OCI-LY3 (cell line): ENCODE measurements around the gene SMIM30.
A peak's percentile ranks its signal among the peaks of the same experiment; 100 is the strongest.

Source experiments
- H2AFZ ChIP-seq: fragments of 200-600, 300-600 bp; shearing (Covaris generic); 2 replicates; pipeline ENCODE4 v1.6.0; 2014; ENCODE audit warnings: antibody characterized with exemption, low read depth, low read length
- H3K27ac ChIP-seq: fragments of 200-600, 300-600 bp; sonication (generic); 2 replicates; pipeline ENCODE4 v1.5.1; 2014; ENCODE audit warnings: mild to moderate bottlenecking, low read length, moderate library complexity, mixed read lengths
- H3K27me3 ChIP-seq: fragments of 200-600, 300-600 bp; sonication (generic); 2 replicates; pipeline ENCODE4 v1.6.1; 2014; ENCODE audit warnings: low read depth, low read length, mixed read lengths
- H3K36me3 ChIP-seq: fragments of 200-600, 300-600 bp; sonication (generic); replicated peaks from 2 replicates; pipeline ENCODE3; 2014; ENCODE audit warnings: low read depth, low read length, mixed read lengths
- H3K4me1 ChIP-seq: fragments of 300-600, 200-600 bp; sonication (generic); 2 replicates; pipeline ENCODE4 v1.6.1; 2014; ENCODE audit warnings: low read length, mixed read lengths
- H3K4me2 ChIP-seq: fragments of 200-600, 300-600 bp; sonication (generic); 2 replicates; pipeline ENCODE4 v1.6.1; 2014; ENCODE audit warnings: low read length, mixed read lengths
- H3K4me3 ChIP-seq: fragments of 300-600, 200-600 bp; sonication (generic); 2 replicates; pipeline ENCODE4 v1.5.1; 2014; ENCODE audit warnings: antibody characterized with exemption, mild to moderate bottlenecking, low read length, moderate library complexity
- H3K79me2 ChIP-seq: fragments of 300-600, 200-600 bp; shearing (Covaris generic); 2 replicates; pipeline ENCODE4 v1.6.1; 2014; ENCODE audit warnings: mild to moderate bottlenecking, low read length, mixed read lengths
- H3K9ac ChIP-seq: fragments of 300-600, 200-600 bp; shearing (Covaris generic); 2 replicates; pipeline ENCODE4 v1.6.0; 2014; ENCODE audit warnings: mild to moderate bottlenecking, low read length, moderate library complexity
- H3K9me3 ChIP-seq: fragments of 200-600, 300-600 bp; shearing (Covaris generic); 2 replicates; pipeline ENCODE4 v1.6.1; 2014; ENCODE audit warnings: low read length, mixed read lengths; ENCODE audit not compliant: insufficient read depth
- H4K20me1 ChIP-seq: fragments of 200-600, 300-600 bp; sonication (generic); 2 replicates; pipeline ENCODE4 v1.6.1; 2016; ENCODE audit warnings: low read length, mixed read lengths; ENCODE audit not compliant: insufficient read depth
- CTCF ChIP-seq: fragments of 200-600, 300-600 bp; sonication (generic); IDR thresholded peaks from 2 replicates; pipeline ENCODE4 v1.5.1; 2014; ENCODE audit warnings: antibody characterized with exemption, low read length, low read depth
- EZH2phosphoT487 ChIP-seq: fragments of 200-600 bp; shearing (Covaris generic); IDR thresholded peaks from 2 replicates; pipeline ENCODE4 v1.6.1; 2018; ENCODE audit warnings: antibody characterized with exemption, mixed run types, low read depth

SMIM30 gene

GRCh38 chr7:113086431-113086888 is 31.9 kb downstream of the SMIM30 start, which contains the start of gene GPR85:
TSS of gene GPR85 (minus strand) at chr7:113086827. CDS start at chr7:113084721, 2,106 bp downstream.
- Histone ChIP-seq H3K4me3 (peak within 1 kb of the TSS; percentile 91), H3K9ac (peak within 1 kb of the TSS; percentile 77), H3K27ac (no peak within 1 kb of the TSS), H3K4me2 (peak within 1 kb of the TSS; percentile 90), H3K27me3 (no peaks in the 10 kb centered on the region), H3K4me1 (peaks cover 11% of the 10 kb centered on the region), H3K9me3 (no peaks in the 10 kb centered on the region), H2AFZ (peak within 1 kb of the TSS; percentile 96), H3K36me3 (no peaks in the 10 kb centered on the region), H3K79me2 (no peaks in the 10 kb centered on the region), H4K20me1 (no peaks in the 10 kb centered on the region)
- TF ChIP-seq CTCF (no peak), EZH2phosphoT487 (no peak)

GRCh38 chr7:113085781-113086390 is 32.5 kb downstream of the SMIM30 start:
- Histone ChIP-seq H3K4me1 (peaks cover 11% of the 10 kb centered on the region), H3K27me3 (no peaks in the 10 kb centered on the region), H3K36me3 (no peaks in the 10 kb centered on the region), H3K27ac (no peak overlapping the region), H3K9me3 (no peaks in the 10 kb centered on the region), H3K4me2 (peak overlapping the region; percentile 66), H3K79me2 (no peaks in the 10 kb centered on the region), H3K4me3 (peak overlapping the region; percentile 91), H3K9ac (peak overlapping the region; percentile 77; the same call in 1 of the 2 replicates), H2AFZ (peak overlapping the region; percentile 36; the same call in 1 of the 2 replicates), H4K20me1 (no peaks in the 10 kb centered on the region)
- TF ChIP-seq EZH2phosphoT487 (no peak), CTCF (no peak)

- Histone ChIP-seq H3K27me3 (no peaks in the 10 kb centered on the region), H2AFZ (no peak overlapping the region), H3K4me1 (peaks cover 11% of the 10 kb centered on the region), H3K4me3 (no peak overlapping the region), H3K9ac (no peak overlapping the region), H3K36me3 (no peaks in the 10 kb centered on the region), H3K79me2 (no peaks in the 10 kb centered on the region), H4K20me1 (no peaks in the 10 kb centered on the region), H3K4me2 (no peak overlapping the region), H3K27ac (no peak overlapping the region), H3K9me3 (no peaks in the 10 kb centered on the region)
- TF ChIP-seq CTCF (no peak), EZH2phosphoT487 (no peak)
Observed at GRCh38 chr7:113084496-113085172, 33.7 kb downstream of the SMIM30 start.

GRCh38 chr7:113083816-113084495 is 34.4 kb downstream of the SMIM30 start:
- Histone ChIP-seq H3K4me3 (no peak overlapping the region), H3K4me2 (no peak overlapping the region), H3K79me2 (no peaks in the 10 kb centered on the region), H3K9ac (no peak overlapping the region), H3K4me1 (peaks cover 11% of the 10 kb centered on the region), H3K9me3 (no peaks in the 10 kb centered on the region), H4K20me1 (no peaks in the 10 kb centered on the region), H3K36me3 (no peaks in the 10 kb centered on the region), H3K27me3 (no peaks in the 10 kb centered on the region), H3K27ac (no peak overlapping the region), H2AFZ (no peak overlapping the region)
- no peak for TF ChIP-seq CTCF
- TF ChIP-seq EZH2phosphoT487, result no peak
